Glutamatergic neuron (in vitro differentiated cells): Measurements from ENCODE around the gene TMEM183A. TPM values are rescaled to one million over a fixed set of nuclear protein-coding genes. Genes with fewer than 3 reads are reported as not detected.
"Not testable (repeated sequence)": the region's sequence is repeated elsewhere in the genome, so short reads cannot be mapped to it uniquely, and the experiment has no call there.

Source experiments
- DNase-seq: peaks from one replicate; pipeline ENCODE4 v3.0.0; 2022
- H3K27ac Mint-ChIP-seq: one replicate; pipeline ENCODE4 v1.8.0; 2020; ENCODE audit warnings: mild to moderate bottlenecking, mixed read lengths, inconsistent platforms; ENCODE audit not compliant: unreplicated experiment
- H3K27me3 Mint-ChIP-seq: one replicate; pipeline ENCODE4 v1.8.0; 2020; ENCODE audit warnings: mild to moderate bottlenecking, moderate library complexity, mixed read lengths, inconsistent platforms; ENCODE audit not compliant: unreplicated experiment
- H3K36me3 Mint-ChIP-seq: one replicate; pipeline ENCODE4 v1.8.0; 2020; ENCODE audit warnings: mild to moderate bottlenecking, mixed read lengths, inconsistent platforms; ENCODE audit not compliant: unreplicated experiment
- H3K4me1 Mint-ChIP-seq: one replicate; pipeline ENCODE4 v1.8.0; 2020; ENCODE audit warnings: mild to moderate bottlenecking, low read depth, mixed read lengths, inconsistent platforms; ENCODE audit not compliant: unreplicated experiment
- H3K4me3 Mint-ChIP-seq: one replicate; pipeline ENCODE4 v1.8.0; 2020; ENCODE audit warnings: mild to moderate bottlenecking, mixed read lengths, inconsistent platforms; ENCODE audit not compliant: unreplicated experiment
- H3K9me3 Mint-ChIP-seq: one replicate; pipeline ENCODE4 v1.8.0; 2020; ENCODE audit warnings: mild to moderate bottlenecking, moderate library complexity, mixed read lengths, inconsistent platforms; ENCODE audit not compliant: unreplicated experiment
- total RNA-seq: library from RNA; stranded (reverse); fragmentation: NEBNext Ultra II Directional; extraction: Animal tissue kit (Norgen Biotek cat#: 25700); gene quantifications from one replicate; pipeline ENCODE4 v1.2.1, GENCODE V29; 2021; ENCODE audit not compliant: unreplicated experiment
- TF ChIP-seq, protein P1 (sequence below): fragments of 200-600 bp; sonication (generic); IDR thresholded peaks from one replicate; pipeline ENCODE4 v1.5.0; 2021; ENCODE audit not compliant: partially characterized antibody, unreplicated experiment

TMEM183A gene
- total RNA-seq, 1 donor from 2014 or later = 61.5 TPM

DNA sequence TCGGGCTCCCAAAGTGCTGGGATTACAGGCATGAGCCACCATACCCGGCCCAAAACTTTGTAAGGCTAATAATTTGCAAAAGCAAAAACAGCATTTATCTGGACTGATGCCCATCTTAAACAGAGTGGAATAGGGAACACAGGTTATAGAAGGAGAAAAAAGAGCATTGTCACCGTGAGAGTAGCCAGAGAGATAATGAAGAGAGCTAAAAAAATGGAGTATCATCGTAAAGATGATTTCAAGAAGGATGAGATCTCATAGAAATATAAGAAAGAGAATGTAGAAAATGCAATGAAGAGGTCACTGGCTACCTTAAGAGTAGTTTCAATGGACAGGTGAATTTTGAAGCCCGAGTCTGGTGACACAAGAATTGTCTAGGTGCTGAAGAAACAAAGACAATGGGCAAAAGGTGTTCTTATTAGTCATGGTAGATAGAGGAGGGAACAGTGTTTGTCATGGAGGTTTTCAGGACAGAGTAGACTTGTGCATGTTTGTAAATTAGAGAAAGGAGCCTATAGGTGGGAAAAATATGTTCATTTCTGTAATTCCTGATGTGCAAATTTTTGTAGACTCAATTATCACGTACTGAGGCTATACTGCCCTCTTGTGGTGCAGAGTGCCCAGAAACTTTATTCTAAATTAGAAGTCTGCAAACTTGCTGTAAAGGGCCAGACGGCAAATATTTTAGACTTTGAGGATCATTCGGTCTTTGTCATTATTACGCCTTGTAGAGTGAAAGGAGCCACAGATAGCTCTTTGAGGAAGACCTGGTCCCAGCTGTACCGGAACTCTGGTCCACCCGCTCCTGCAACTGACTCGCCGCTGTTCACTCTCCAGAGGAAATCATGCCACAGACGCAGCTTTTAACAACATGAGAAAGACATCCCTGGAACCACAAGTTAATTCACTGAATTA is 8.1 kb upstream of the TMEM183A start:
- peak; percentile 31 for DNase-seq
- TF ChIP-seq, protein P1, sequence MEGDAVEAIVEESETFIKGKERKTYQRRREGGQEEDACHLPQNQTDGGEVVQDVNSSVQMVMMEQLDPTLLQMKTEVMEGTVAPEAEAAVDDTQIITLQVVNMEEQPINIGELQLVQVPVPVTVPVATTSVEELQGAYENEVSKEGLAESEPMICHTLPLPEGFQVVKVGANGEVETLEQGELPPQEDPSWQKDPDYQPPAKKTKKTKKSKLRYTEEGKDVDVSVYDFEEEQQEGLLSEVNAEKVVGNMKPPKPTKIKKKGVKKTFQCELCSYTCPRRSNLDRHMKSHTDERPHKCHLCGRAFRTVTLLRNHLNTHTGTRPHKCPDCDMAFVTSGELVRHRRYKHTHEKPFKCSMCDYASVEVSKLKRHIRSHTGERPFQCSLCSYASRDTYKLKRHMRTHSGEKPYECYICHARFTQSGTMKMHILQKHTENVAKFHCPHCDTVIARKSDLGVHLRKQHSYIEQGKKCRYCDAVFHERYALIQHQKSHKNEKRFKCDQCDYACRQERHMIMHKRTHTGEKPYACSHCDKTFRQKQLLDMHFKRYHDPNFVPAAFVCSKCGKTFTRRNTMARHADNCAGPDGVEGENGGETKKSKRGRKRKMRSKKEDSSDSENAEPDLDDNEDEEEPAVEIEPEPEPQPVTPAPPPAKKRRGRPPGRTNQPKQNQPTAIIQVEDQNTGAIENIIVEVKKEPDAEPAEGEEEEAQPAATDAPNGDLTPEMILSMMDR = peak; percentile 77
- H3K27me3 Mint-ChIP-seq = peaks cover 2% of the 10 kb centered on the region
- no peak overlapping the region for H3K27ac Mint-ChIP-seq
- no peaks in the 10 kb centered on the region for H3K4me1 Mint-ChIP-seq
- no peaks in the 10 kb centered on the region for H3K36me3 Mint-ChIP-seq
- no peak overlapping the region for H3K4me3 Mint-ChIP-seq
- no peaks in the 10 kb centered on the region for H3K9me3 Mint-ChIP-seq

DNA sequence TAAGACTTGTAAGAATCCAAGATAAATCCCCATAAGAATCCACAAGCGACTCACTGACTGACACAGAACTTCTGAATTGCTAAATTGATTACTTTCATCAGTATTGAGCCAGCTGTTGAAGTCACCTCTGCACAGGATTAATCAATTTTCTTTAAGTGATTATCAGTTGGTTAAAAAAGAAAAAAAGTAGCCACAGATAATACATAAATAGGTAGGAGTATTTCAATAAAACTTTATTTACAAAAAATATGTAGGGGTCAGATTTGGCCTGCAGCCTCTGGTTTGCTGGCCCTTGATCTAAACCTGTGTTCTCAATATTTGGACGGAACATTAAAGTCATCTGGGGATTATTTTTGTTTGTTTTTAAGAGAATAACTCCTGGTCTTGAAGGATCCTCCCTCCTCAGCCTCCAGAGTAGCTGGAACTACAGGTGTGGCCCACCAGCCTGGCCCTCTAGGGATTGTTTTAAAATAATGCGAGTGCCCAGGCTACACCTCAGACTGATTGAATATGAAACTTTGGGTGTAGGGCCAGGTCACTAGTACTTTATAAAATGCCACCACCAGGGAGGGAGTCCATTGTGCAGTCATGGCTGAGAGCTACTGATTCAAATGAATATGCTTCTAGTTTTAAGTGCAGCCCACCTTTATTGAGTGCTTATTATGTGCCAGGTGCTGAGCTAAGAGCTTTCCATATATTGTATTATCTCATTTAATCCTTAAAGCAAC is 6.8 kb upstream of the TMEM183A start:
- Mint-ChIP-seq H3K27me3 (no peaks in the 10 kb centered on the region), H3K9me3 (no peaks in the 10 kb centered on the region), H3K4me1 (no peaks in the 10 kb centered on the region), H3K4me3 (no peak overlapping the region), H3K27ac (no peak overlapping the region), H3K36me3 (no peaks in the 10 kb centered on the region)
- DNase-seq = no peak
- TF ChIP-seq, protein P1 = no peak

DNA sequence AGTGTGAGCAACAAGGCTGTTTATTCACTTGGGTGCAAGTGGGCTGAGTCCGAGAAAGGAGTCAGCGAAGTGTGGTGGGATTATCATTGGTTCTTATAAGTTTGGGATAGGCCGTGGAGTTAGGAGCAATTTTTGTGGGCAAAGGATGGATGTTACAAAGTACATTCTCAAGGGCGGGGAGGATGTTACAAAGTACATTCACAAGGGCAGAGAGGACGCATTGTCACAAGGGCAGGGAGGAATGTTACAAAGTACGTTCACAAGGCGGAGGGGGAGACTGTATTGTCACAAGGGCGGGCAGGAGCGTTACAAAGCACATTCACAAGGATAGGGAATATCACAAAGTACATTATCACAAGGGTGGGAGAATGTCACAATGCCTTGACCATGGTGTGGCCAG is 5.2 kb upstream of the TMEM183A start:
- no peak for DNase-seq
- Mint-ChIP-seq H3K36me3 (no peaks in the 10 kb centered on the region), H3K27ac (no peak overlapping the region), H3K4me3 (no peak overlapping the region), H3K9me3 (peaks cover 3% of the 10 kb centered on the region), H3K27me3 (peaks cover 3% of the 10 kb centered on the region), H3K4me1 (peaks cover 6% of the 10 kb centered on the region)
- TF ChIP-seq, protein P1 = no peak

DNA sequence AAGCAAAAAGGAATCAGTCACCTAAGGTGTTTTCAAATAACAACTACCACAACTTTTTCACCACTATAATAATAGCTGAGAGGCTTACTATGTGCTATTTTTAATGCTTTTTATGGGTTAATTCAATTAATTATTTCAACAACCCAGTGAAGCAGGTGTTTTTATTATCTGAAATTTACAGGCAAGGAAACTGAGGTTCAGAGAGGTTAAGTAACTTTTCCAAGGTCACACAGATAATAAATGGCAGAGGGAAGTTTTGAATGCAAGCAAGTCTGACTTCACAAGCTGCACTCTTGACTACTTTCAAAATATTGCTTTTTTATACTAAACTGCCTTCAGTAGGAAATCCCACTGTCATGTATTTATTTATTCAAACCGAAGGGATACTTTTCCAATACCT is 4.2 kb upstream of the TMEM183A start:
- Mint-ChIP-seq H3K4me1 (peaks cover 6% of the 10 kb centered on the region), H3K4me3 (no peak overlapping the region), H3K27ac (no peak overlapping the region), H3K36me3 (no peaks in the 10 kb centered on the region), H3K27me3 (peaks cover 5% of the 10 kb centered on the region), H3K9me3 (peaks cover 4% of the 10 kb centered on the region)
- DNase-seq = no peak
- TF ChIP-seq, protein P1 = no peak

DNA sequence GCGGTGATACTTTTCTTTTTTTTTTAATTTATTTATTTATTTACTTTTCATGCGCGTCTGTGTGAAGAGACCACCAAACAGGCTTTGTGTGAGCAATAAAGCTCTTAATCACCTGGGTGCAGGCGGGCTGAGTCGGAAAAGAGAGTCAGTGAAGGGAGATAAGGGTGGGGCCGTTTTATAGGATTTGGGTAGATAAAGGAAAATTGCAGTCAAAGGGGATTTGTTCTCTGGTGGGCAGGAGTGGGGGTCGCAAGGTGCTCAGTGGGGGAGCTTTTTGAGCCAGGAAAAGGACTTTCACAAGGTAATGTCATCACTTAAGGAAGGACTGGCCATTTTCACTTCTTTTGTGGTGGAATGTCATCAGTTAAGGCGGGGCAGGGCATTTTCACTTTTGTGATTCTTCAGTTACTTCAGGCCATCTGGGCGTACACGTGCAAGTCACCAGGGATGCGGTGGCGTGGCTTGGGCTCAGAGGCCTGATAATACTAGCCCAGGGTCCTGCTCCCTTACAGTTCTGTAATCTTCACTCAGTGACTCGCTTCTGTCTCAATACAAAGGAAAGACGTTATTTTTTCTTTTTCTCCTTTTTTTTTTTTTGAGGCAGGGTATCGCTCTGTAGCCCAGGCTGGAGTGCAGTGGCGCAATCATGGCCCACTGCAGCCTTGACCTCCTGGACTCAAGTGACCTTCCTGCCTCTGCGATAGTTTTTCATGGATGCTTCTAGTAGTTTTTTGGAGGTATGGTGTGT is 1.6 kb upstream of the TMEM183A start:
- H3K4me3 Mint-ChIP-seq = peak overlapping the region; percentile 95
- H3K36me3 Mint-ChIP-seq, DNase-seq, H3K27me3 Mint-ChIP-seq, H3K9me3 Mint-ChIP-seq: not testable (repeated sequence)
- peak overlapping the region; percentile 14 for H3K27ac Mint-ChIP-seq
- peaks cover 12% of the 10 kb centered on the region for H3K4me1 Mint-ChIP-seq
